Hepatocyte (in vitro differentiated cells): Measurements from ENCODE around the gene ZFTA. TPM values are rescaled to one million over a fixed set of nuclear protein-coding genes. Genes with fewer than 3 reads are reported as not detected.

Experiments
- DNase-seq: peaks from one replicate; pipeline ENCODE4 v3.0.0-alpha.2; 2016; ENCODE audit warnings: low spot score
- H2AFZ ChIP-seq: fragments of 200-600 bp; sonication (generic); 2 replicates; pipeline ENCODE4 v1.6.0; 2016; ENCODE audit warnings: antibody characterized with exemption, mild to moderate bottlenecking
- H3K27ac ChIP-seq: fragments of 200-600 bp; sonication (generic); 2 replicates; pipeline ENCODE4 v1.5.1; 2016; ENCODE audit warnings: mild to moderate bottlenecking
- H3K27me3 ChIP-seq: fragments of 200-600 bp; sonication (generic); 2 replicates; pipeline ENCODE4 v1.6.1; 2016
- H3K36me3 ChIP-seq: fragments of 200-600 bp; sonication (generic); replicated peaks from 2 replicates; pipeline ENCODE4 v1.5.1; 2016; ENCODE audit warnings: low read depth; ENCODE audit not compliant: insufficient read depth
- H3K4me1 ChIP-seq: fragments of 200-600 bp; sonication (generic); 2 replicates; pipeline ENCODE4 v1.5.1; 2016; ENCODE audit warnings: mild to moderate bottlenecking, moderate library complexity; ENCODE audit not compliant: insufficient read depth
- H3K4me2 ChIP-seq: fragments of 200-600 bp; sonication (generic); 2 replicates; pipeline ENCODE4 v1.6.0; 2016
- H3K4me3 ChIP-seq: fragments of 200-600 bp; sonication (generic); 2 replicates; pipeline ENCODE4 v1.5.1; 2016; ENCODE audit warnings: mild to moderate bottlenecking
- H3K79me2 ChIP-seq: fragments of 200-600 bp; sonication (generic); 2 replicates; pipeline ENCODE4 v1.6.0; 2017; ENCODE audit warnings: mild to moderate bottlenecking
- H3K9me2 ChIP-seq: fragments of 200-600 bp; sonication (generic); replicated peaks from 2 replicates; pipeline ENCODE4 v1.6.0; 2017; ENCODE audit warnings: mild to moderate bottlenecking; ENCODE audit not compliant: insufficient read depth
- H3K9me3 ChIP-seq: fragments of 200-600 bp; sonication (generic); 2 replicates; pipeline ENCODE4 v1.5.1; 2016; ENCODE audit warnings: low read depth, mild to moderate bottlenecking
- H4K20me1 ChIP-seq: fragments of 200-600 bp; sonication (generic); 2 replicates; pipeline ENCODE4 v1.6.0; 2016; ENCODE audit warnings: mild to moderate bottlenecking; ENCODE audit not compliant: insufficient read depth, poor library complexity, severe bottlenecking
- CTCF ChIP-seq: fragments of 200-600 bp; sonication (generic); IDR thresholded peaks from 2 replicates; pipeline ENCODE4 v1.5.1; 2016; ENCODE audit warnings: antibody characterized with exemption, mild to moderate bottlenecking; ENCODE audit not compliant: poor library complexity
- EZH2 ChIP-seq: fragments of 200-600 bp; sonication (generic); IDR thresholded peaks from 2 replicates; pipeline ENCODE4 v1.6.1; 2016; ENCODE audit warnings: antibody characterized with exemption, mild to moderate bottlenecking, borderline replicate concordance
- EZH2phosphoT487 ChIP-seq: fragments of 200-600 bp; sonication (generic); IDR thresholded peaks from one replicate; pipeline ENCODE4 v1.6.1; 2018; ENCODE audit warnings: antibody characterized with exemption, mild to moderate bottlenecking, low read depth, moderate library complexity; ENCODE audit not compliant: unreplicated experiment, severe bottlenecking
- WGBS: methylation state at CpG from one replicate; pipeline ENCODE4 v1.1.6; 2016; ENCODE audit warnings: low lambda C conversion rate; ENCODE audit errors: missing lambda C conversion rate; 5-methylcytosine and 5-hydroxymethylcytosine counted together
- polyA plus RNA-seq: library from polyadenylated mRNA; unstranded; fragments of >200 nt; fragmentation: Nextera tagmentation; extraction: Ambion mirVana; gene quantifications from 2 replicates; pipeline ENCODE4 v1.2.1, GENCODE V29; 2016
- total RNA-seq: library from RNA; depleted of rRNA; stranded (reverse); fragments of >200 nt; gene quantifications from 2 replicates; pipeline ENCODE4 v1.2.3, GENCODE V29; 2014

Gene ZFTA
- total and polyA plus RNA-seq, 2 experiments from 2014 or later: 14.7 to 44.1 TPM

DNA sequence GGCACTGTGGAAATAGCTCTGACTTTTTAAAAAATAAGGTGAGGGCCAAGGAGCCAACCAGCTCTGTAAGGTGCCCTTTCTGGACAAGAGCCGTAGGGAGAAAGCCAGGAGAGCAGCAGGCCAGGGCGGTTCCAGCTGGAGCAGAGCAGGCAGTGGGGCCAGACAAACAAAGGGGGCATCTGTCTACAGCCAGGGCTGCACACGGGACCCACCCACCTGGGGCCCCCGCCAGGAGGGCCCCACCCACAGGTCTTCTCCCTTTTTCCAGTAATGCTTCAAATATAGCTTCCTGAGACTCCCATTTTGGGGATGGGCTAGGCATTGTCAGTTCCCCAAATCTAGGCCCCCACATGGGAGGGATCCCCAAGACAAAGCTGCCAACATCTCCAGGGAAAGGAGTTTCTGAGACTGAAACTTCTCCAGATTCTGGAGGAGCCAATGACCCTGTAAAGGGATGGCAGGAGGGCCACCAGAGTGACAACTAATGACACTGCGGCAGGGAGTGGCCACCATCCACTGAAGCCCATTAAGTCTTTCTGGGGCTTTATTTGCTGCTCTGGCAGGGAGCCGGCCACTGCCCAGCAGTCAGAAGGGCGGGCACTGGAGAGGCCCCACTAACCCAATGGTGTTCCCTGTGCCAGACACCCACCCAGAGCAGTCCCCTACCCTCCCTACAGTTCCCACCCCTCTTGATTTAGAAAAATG is 1.9 kb downstream of the ZFTA start:
- no peaks in the 10 kb centered on the region for H3K27me3 ChIP-seq
- H3K9me2 ChIP-seq: no peaks in the 10 kb centered on the region
- peaks cover 58% of the 10 kb centered on the region for H4K20me1 ChIP-seq
- H3K27ac ChIP-seq: peak overlapping the region; percentile 93
- H3K36me3 ChIP-seq: no peaks in the 10 kb centered on the region
- no peak overlapping the region for H2AFZ ChIP-seq
- WGBS: 51% methylated on average over 6 of the region's 7 CpGs
- peak overlapping the region; percentile 99 for H3K4me3 ChIP-seq
- peaks cover 64% of the 10 kb centered on the region for H3K4me1 ChIP-seq
- H3K4me2 ChIP-seq: peak overlapping the region; percentile 80
- DNase-seq: peak; percentile 65
- TF ChIP-seq EZH2phosphoT487: no peak
- no peak for TF ChIP-seq EZH2
- TF ChIP-seq CTCF: no peak
- H3K9me3 ChIP-seq: no peaks in the 10 kb centered on the region
- H3K79me2 ChIP-seq: peaks cover 61% of the 10 kb centered on the region

DNA sequence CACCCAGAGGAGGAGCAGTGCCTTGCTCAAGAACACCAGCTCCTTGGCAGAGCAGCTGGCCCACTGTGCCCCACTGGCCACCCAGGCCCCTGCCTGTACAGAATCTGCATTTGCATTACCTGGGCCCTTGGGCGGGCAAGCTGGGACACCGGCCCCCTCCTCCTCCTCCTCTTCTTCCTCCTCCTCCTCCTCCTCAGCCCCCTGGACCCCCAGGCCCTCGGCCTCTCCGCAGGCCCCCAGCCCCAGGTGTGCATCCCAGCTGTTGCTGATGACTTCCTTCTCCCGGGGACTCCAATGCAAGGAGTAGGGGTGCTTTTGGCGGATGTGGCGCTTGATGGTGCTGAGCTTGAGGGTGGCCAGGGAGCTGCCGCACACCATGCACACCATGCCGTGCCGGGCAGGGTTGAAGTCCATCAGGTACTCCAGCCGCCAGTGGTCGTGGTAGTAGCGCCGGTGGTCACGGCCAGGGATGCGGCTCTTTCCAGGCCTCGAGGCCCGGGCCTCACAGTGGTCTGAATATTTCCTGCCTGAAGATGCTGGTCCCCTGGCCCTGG is 2.8 kb downstream of the ZFTA start:
- Histone ChIP-seq H2AFZ (no peak overlapping the region), H3K4me1 (peaks cover 64% of the 10 kb centered on the region), H3K27ac (peak overlapping the region; percentile 93), H3K79me2 (peaks cover 61% of the 10 kb centered on the region), H3K9me3 (no peaks in the 10 kb centered on the region), H3K27me3 (no peaks in the 10 kb centered on the region), H3K9me2 (no peaks in the 10 kb centered on the region), H3K4me3 (no peak overlapping the region), H3K36me3 (no peaks in the 10 kb centered on the region), H4K20me1 (peaks cover 65% of the 10 kb centered on the region), H3K4me2 (peak overlapping the region; percentile 80)
- no peak for TF ChIP-seq EZH2
- no peak for TF ChIP-seq CTCF
- no peak for TF ChIP-seq EZH2phosphoT487
- WGBS: 87% methylated on average over 16 of the region's 18 CpGs
- peak; percentile 27 for DNase-seq

DNA sequence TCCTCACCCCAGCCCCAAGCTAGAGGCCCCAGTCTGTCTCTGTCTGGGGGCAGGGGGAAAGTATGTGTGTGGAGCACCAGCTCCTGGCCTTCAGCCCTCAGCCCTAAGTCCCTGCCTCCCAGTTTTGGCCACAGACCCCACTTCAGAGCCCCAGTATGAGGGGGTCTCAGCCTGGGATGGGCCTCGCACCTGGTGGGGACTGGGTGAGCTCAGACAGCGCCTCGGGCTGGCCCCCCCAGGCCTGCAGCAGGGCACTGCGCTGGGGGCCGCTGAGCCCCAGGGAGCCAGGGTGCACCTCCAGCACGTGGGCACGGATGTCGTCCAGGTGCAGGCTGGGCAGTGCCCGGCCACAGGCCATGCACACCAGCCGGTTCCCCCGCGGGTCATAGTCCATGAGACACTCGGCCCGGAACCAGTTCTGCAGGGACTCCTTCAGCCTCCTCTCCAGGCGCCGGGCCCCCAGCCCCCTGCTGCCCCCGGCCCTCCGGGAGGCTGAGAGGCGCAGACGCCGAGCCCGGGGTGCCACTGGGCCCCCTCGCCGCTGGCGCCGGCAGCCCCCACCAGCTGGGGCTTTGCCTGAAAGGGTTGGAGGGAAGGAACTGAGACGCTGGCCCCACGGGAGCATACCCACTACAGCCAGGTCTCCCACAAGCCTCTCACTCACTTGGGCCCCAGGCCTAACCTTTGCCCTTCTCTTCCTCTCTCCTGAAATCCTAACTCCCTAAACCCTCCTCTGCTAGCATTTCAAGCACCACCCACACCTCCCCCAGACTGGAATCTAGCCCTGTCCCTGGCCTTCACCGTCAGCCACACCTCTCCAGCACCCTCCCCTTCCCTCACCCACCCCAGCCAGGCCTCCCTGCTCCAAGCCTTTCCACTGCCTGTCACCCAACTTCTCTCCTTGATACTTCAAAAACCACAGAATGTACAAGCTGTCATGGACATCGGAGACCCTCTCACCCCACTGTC is 3.6 kb downstream of the ZFTA start:
- peaks cover 65% of the 10 kb centered on the region for H4K20me1 ChIP-seq

More for the DNA sequence above, 3.6 kb downstream of the ZFTA start:
- Histone ChIP-seq H3K27me3 (no peaks in the 10 kb centered on the region), H2AFZ (no peak overlapping the region), H3K9me2 (no peaks in the 10 kb centered on the region), H3K27ac (peak overlapping the region; percentile 93), H3K9me3 (no peaks in the 10 kb centered on the region), H3K4me1 (peaks cover 56% of the 10 kb centered on the region), H3K79me2 (peaks cover 59% of the 10 kb centered on the region), H3K36me3 (no peaks in the 10 kb centered on the region), H3K4me2 (peak overlapping the region; percentile 80), H3K4me3 (no peak overlapping the region)
- 66% methylated on average over 18 of the region's 30 CpGs for WGBS
- DNase-seq: peak; percentile 67
- no peak for TF ChIP-seq CTCF
- TF ChIP-seq EZH2phosphoT487: no peak
- no peak for TF ChIP-seq EZH2
